ENCODE data around the gene MZT2A. TPM values are rescaled to one million over a fixed set of nuclear protein-coding genes. Genes with fewer than 3 reads are reported as not detected.
"Not testable (repeated sequence)": the region's sequence is repeated elsewhere in the genome, so short reads cannot be mapped to it uniquely, and the experiment has no call there.

MZT2A gene
- polyA plus RNA-seq, 3 donors = 31.9 to 49.1 (median 33.2) TPM

DNA sequence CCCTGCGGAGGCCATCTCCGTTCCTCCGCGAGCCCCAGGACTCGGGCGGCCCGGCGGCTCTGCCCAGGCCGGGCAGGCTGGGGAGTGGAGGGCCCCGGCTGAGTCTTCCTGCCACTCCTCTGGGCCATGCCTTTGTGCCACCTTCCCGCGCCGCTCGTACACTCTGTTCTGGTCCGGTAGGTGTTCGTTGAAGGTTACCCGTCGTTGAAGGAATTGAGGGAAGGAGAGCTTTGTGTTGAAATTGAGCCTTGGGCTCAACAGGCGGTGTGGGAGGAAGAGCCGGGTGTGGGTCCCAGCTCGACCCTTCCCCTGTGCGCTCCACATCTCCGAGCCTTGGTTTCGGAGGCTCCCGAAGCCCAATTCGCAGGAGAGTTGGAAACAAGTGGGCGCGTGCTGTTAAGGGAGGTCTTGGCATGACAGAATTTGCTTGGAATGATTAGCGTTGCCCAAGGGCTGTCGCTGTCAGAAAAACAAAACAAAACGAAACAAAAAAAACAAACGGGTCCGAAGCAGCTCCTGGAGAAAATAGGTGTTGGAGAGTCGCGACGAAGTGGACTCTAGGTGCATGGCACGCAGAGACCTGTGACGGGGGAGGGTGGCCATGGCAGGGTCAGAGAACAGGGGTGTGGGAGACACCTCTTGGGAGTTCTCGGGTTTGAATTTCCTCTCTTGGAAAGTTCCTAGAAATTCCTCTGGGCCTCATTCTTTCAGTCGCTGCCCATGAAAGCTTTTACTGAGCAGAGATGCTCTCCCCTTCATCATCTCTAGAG lies 1.2 kb upstream of the MZT2A start:
- DNase-seq (ENCODE audit: low read depth in 3 of 3, low spot score in 2 of 3) = no peak

DNA sequence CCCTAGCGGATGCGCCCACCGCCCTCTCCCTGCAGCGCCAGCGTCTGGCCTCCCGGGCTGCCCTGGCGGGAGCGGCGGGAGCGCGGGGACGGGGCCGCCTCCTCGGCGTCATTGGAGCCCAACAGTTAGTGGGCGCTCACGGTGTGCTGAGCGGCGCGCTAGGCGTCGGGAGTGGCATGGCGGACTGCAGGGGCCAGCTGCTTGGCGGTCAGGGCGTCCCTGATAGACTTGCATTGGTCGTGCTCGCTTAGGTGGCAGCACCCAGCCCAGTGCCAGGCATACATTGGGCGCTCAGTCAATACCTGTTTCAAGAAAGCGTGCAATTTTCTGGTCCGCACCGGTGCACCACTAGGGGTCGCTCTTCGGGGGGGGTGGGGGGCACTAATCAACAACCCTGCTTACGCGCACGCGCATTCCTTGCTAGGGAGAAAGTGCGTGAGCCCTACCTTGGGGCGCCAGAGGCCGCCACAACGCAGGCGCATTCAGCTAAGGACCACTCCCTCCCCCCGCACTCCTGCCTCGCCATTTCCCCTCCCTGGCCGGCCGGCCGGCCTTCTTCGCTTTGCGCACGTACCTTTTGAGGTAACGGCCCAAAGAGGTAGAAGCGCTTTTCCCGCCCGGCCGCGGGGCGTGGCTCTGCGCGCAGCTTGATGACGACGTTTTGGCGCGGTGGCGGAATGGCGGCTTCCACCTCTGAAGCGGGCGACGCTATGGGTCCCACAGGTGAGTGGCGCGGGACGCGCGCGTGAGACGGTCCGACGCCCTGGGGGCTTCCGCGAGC lies 411 bp upstream of the MZT2A start:
- DNase-seq (ENCODE audit: low read depth in 3 of 3, low spot score in 2 of 3) = peak; percentile 80 to 88 (median 87)

DNA sequence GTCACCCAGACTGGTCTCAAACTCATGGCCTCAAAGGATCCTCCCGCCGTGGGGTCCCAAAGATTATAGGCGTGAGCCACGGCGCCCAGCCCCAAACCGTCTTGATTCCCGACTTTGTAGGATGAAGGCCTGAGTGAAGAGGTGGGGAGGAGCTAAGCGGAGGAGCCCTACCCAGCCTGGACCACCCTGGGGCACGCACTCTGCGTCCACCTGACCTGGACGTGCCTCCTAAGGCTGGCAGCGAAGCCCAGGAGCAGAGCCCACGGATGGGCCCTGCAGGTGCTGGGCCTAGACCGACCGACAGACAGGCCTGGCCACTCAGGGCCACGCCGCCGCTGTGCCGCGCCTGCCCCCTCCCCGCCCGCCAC lies 744 bp downstream of the MZT2A start:
- DNase-seq (ENCODE audit: low read depth in 3 of 3, low spot score in 2 of 3) = not testable (repeated sequence)

DNA sequence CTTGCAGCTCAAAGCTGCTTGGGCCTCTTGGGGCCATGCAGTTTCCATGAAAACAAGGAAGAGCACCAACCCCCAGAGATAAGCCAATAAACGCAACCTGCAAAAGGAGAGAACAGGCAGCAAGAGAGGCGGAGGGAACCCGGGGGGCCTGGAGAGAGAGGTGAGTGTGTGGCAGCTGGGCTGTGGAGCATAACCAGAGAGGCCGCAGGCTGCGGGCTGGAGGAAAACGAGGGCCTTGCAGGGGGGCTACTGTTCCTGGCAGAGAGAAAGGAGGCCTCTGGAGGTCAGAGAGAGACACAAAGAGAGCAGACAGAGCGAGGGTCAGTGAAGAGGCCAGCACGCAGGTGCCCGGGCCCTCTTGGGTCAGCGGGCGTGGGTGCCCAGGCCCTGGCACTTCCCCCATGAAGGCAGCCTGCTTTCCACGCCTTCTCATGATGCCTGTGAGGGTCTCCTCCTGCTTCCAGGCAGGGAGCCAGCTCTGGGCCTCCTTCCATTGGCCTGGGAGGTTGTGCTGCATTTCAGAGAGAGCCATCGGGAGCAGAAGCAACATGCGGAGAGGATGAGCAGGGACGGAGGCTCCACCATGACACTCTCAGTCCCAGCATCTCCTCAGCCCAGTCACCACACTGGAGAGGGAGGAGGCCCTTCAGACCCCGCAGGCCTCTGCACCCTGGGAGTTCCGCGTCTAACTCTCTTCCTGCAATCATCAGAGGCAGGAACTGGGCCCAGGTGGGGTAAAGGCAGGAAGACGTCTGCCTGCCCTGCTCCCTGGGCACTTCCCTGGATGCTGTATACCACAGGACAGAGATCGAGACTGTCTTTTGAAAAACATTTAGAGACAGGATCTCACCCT lies 1.4 kb downstream of the MZT2A start:
- not testable (repeated sequence) for DNase-seq (ENCODE audit: low read depth in 3 of 3, low spot score in 2 of 3)

DNA sequence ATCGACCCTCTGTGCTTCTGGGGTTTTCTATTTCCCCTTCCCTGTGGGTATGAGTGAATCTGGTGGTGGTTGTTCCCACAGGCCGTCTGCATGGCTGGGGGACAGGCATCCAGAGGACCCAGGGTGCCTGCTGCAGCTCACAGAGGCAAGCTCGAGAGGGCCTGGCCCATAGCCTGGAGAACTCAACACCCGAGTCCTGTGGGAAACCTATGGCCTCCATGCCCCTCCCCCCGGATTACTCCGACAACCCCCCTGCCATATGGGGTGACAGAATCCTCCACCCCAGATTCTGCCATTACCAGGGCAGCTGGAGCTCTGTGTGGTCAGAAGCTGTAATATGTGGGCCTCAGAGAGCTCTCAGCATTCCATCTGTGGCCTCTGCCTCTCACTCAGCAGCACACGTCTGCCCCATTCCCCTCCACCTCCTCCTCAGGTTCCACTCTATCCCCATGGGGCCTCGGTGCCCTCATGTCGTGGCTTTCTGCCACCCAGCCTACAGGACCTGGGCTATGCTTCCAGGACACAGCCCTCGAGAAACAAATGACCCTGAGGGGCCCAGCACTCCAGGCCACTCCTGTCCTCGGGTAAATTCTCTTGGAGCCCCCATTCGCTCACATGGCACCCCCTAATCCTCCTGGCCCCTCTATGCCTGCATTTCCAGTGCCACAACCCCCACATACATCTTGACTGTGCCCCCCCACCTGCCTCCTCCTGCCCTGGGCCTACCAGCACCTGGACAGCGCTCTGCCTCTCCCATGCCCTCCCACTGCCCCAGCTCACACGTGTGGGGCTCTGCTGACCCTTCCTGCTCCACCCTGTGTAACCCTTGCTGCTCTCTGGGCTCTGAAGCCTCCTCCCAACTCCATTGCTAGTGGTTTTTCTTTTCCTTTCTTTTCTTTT lies 3.6 kb downstream of the MZT2A start:
- no peak for DNase-seq (ENCODE audit: low read depth in 3 of 3, low spot score in 2 of 3)

DNA sequence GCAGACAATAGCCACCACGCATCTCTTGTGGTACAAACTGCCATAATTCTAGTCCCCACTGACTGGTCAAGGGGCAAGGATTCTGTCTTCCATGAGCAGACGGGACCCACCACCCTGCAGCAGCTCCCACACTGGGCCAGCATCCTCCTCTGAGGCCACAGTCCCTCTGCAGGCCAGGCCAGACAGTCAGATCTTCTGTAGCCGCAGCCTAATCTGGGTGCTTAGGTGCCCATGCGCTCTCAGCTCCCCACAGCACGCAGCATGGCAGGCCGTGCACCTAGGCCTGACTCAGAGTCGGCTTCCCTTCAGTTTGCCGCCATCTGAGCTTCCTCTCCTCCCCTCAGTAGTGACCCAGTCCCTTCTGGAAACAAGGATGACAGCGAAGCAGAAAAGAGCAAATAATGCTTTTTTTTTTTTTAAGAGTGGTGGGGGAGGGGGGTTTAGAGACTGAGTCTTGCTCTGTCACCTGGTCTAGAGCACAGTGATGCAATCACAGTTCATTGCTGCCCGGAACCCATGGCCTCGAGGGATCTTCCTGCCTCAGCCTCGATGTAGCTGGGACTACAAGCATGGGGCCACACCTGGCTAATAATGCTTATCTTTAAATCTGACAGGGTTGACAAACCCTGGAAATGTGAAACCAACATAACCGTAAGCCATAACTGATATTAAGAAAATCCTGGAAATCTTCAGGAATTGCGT lies 5.8 kb downstream of the MZT2A start:
- DNase-seq (ENCODE audit: low read depth in 3 of 3, low spot score in 2 of 3) = not testable (repeated sequence)

DNA sequence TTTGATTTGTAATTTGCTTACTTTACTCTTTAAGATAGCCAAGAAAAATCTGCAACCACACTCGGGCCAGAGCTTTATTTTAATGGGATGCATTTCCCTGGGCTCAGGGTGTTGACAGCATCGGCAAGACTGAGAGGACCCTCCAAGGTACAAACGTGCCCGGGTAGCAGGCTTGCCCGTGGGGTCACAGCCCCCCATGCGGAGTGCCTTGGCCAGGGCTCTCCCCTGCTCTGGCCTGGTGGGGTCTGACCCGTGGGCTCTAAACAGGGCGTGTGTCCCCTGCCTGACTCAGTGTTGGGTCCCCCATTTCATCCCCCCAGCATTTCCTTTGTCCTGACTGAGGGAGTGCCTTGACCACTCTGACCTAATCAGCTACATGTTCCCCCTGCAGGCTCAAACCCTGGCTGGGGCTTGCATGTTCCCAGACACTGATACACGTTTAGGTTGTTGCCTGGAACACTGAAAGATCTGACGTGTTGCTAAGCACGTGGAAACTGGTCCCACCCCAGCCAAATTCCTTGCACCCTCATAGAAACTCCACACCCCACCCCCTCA lies 7.2 kb downstream of the MZT2A start:
- DNase-seq (ENCODE audit: low read depth in 3 of 3, low spot score in 2 of 3) = not testable (repeated sequence)

DNA sequence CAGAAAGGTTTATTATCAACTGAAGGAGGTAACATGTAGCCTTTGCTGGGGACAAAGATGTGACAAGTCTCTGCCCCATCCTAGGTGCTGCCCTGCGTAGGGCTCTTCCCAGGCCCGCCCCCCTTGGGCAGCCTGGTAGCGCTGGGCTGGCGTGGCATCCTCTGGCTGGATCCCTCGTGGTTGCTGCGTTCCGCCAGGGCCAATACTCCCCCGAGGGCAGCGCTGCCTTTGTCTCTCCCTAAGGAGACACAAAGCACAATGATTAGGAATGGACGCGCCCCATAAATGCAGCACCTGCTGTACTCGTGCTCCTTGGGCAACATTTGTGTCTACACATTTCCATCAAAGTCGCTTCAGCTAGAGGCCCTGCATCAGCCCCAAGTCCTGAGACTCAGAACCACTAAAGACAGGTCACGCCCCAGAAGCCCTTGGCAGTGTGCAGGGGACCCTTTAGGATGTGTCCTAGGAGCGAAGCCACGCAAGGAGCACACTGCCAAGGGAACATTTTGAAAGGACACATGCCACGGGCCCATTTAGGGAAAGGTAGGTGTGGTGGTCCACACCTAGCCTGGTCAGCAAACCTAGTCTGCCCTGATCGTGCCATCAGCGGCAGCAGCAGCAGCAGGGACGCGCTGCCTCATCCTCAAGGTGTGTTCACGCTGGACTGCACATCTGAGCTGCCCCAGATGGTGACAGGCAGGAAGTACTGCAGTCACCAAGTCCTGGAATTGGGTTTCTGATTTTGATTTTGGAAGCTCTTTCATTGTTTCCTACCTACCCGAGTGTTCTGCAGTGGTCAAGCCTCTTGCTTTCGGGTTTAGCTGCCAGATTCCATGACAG lies 8.0 kb downstream of the MZT2A start:
- not testable (repeated sequence) for DNase-seq (ENCODE audit: low read depth in 3 of 3, low spot score in 2 of 3)

DNA sequence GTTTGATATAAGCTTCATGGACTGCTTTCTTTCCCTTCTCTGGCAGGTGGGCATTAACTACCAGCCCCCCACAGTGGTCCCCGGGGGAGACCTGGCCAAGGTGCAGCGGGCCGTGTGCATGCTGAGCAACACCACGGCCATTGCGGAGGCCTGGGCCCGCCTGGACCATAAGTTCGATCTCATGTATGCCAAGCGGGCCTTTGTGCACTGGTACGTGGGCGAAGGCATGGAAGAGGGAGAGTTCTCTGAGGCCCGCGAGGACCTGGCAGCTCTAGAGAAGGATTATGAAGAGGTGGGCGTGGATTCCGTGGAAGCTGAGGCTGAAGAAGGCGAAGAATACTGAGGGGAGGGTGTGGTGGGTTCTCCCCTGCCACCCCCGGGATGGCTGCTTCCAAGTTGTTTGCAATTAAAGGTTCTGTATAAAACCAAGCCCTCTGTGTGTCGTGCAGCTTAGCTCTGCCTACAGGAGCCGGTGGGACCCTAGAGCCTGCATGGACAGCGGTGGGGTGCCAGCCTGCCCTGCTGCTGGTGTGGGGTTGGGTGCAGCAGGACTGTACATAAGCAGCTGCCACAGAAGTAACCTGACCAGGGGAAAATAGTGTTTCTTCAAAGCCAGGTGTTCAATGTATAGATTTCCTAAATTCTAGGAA lies 9.6 kb downstream of the MZT2A start:
- DNase-seq (ENCODE audit: low read depth in 3 of 3, low spot score in 2 of 3) = not testable (repeated sequence)

DNA sequence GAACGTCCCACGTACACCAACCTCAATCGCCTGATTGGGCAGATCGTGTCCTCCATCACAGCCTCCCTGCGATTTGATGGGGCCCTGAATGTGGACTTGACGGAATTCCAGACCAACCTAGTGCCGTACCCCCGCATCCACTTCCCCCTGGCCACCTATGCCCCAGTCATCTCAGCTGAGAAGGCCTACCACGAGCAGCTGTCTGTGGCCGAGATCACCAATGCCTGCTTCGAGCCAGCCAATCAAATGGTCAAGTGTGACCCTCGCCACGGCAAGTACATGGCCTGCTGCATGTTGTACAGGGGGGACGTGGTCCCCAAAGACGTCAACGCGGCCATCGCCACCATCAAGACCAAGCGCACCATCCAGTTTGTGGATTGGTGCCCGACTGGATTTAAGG lies 11.8 kb downstream of the MZT2A start:
- DNase-seq (ENCODE audit: low read depth in 3 of 3, low spot score in 2 of 3) = not testable (repeated sequence)

DNA sequence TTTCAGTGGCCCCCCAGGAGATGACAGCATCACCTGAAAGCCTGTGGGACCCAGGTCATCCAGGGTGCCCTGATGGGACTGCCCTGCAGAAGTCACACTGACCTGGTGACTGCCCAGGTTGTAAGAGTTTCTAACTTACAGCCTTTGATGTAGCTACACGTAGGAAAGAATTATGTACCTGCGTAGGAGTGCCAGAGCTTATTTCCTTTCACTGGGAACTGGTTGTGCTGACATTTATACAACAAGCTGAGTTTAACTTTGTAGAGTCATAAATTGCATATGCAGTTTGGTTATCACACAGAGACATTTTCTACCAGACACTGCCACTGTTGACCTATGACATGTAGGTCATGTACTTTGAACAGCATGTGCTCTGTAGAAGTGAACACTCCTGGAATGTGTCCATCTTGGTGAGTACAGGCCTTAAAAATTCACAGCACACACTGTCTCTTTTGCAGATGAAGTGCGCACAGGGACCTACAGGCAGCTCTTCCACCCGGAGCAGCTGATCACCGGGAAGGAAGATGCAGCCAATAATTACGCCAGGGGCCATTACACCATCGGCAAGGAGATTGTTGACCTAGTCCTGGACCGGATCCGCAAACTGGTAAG lies 13.2 kb downstream of the MZT2A start:
- not testable (repeated sequence) for DNase-seq (ENCODE audit: low read depth in 3 of 3, low spot score in 2 of 3)

DNA sequence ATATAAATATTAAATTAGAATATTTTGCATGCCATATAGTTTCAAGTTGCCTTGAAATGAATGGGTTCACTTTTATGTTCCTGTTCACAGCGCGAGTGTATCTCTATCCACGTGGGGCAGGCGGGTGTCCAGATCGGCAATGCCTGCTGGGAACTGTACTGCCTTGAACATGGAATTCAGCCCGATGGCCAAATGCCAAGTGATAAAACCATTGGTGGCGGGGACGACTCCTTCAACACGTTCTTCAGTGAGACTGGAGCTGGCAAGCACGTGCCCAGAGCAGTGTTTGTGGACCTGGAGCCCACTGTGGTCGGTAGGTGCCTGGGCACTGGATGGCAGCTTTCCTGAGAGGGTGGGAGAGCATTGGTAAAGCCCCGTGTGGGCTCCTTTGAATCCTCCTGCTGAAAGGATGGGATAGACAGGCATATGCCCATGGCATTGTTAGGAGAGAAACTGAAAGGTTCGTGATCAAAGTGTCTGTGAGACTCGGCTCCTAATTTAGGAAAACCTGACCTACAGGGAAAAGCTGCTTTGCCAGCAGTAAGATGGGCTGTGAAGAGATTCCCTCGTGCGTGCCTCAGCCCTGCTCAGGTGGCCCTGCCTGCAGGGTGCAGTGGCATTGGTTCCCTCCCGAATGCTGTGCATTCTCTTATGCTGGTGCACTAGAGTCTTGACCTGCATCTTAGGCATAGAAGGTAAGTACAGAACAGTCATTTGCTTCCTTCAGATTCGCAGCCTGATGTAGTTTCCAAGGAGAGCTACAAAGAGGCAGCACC lies 13.9 kb downstream of the MZT2A start:
- not testable (repeated sequence) for DNase-seq (ENCODE audit: low read depth in 3 of 3, low spot score in 2 of 3)

DNA sequence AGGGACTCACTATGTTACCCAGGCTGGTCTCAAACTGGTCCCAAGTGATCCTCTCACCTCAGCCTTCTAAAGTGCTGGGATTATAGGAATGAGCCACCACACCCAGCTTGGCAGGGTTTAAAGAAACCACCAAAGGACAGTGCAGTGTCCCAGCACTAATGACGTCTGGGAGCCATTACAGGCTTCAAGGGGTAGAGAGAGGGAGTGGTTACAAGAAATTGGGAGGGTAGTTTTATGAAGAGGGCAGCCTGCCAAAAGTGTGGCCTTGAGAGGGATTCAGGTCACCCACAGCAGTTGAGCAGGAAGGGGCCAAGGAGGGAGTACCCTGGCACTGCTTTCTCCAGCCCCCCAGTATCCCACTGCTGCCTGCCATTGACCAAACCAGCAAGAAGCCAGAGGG lies 15.0 kb downstream of the MZT2A start:
- DNase-seq (ENCODE audit: low read depth in 3 of 3, low spot score in 2 of 3) = not testable (repeated sequence)

DNA sequence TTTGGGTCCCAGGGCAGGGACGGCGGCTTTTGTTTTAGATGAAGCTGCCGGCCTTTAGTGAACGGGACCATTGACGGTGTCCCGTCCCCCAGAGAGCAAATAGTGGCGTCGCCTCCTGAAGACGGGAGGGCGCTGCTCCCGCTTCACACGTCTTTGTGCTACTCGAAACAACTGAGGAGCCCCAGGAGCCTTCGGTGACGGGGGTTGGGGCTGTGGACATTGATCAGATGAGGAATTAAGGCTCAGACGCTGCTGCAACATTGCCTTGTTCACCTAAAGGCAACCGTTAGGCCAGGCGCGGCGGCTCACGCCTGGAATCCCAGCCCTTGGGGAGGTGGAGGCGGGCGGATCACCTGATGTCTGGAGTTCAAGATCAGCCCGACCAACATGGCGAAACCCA lies 15.8 kb downstream of the MZT2A start:
- not testable (repeated sequence) for DNase-seq (ENCODE audit: low read depth in 3 of 3, low spot score in 2 of 3)

DNA sequence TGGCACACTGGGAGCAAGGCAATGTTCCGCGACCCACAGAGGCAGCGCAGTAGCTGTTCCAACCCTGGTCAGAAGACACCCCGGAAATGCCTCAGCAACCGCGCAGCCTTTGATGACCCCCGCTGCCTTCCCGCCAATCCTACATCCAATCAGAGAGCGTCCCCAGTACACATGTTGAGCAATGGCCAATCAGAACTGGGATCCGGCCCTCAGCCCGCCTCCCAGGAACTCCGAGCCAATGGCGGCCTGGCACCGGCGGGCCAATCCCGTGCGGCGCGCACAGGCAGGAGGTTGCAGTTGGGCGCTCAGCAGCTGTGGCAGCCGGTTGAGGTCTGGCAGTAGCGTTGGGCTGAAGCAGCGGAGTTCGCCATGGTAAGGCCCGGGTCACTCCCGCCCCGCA lies 16.4 kb downstream of the MZT2A start, which contains the start of gene TUBA3D:
Gene TUBA3D (plus strand): TSS at position 289 of the 400 bp plus-strand sequence. CDS start 81 bp downstream, at position 370.
- DNase-seq (ENCODE audit: low read depth in 3 of 3, low spot score in 2 of 3) = no peak

DNA sequence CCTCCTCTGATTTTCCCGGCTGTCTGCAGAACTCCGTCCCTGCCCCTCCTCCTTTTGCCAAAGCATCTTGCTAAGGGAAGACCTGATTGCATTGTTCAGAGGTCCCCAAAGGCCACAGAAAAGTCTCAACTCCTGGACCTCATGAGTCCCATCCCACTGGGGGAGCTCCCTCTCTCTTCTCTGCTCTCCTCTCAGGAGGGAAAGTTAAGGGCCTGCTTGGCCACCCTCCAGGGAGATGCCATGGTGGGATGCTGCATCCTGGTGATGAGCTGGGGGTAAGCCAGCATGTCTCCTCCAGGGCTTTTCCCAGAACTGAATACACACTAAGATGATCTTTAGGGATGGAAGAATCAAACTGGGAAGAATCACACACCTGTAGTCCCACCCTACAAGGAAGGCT lies 18.9 kb downstream of the MZT2A start:
- DNase-seq (ENCODE audit: low read depth in 3 of 3, low spot score in 2 of 3) = not testable (repeated sequence)

Measured in right renal cortex interstitium (tissue), 3 donors.